ENCODE results near the gene SELENOV.
A peak's percentile ranks its signal among the peaks of the same experiment; 100 is the strongest.

The SELENOV gene

DNA sequence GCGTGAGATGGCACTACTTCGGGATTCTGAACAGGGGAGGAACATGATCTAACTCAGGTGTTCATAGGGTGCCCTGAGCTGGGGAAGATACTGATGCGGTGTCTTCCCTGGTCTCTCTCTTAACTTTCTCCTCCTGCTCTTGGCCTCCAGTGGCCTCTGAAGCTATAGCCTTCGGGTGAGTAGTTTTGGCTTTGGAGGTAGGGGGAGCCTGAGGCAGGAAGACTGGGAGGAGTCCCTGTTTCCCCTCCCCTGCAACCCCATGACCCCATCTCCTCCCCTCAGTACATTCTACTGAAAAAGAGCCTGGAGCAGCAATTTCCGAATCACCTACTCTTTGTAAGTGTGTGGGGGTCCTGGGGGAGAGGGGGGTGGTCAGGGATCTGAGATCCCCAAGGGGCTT, 3.5 kb downstream of the SELENOV start:
- no peak for DNase-seq
- Histone ChIP-seq H3K27ac (no peak overlapping the region), H3K36me3 (no peaks in the 10 kb centered on the region), H3K9me3 (ENCODE audit: severe bottlenecking) (no peaks in the 10 kb centered on the region), H3K27me3 (ENCODE audit: insufficient read depth, low read depth, severe bottlenecking) (no peaks in the 10 kb centered on the region), H3K4me3 (ENCODE audit: low read depth, low read length) (no peak overlapping the region)
- TF ChIP-seq CTCF (IDR thresholded peaks at IDR 0.05; ENCODE audit: low read depth, low read length), result no peak

GRCh38 chr19:39518975-39519374, 4.0 kb downstream of the SELENOV start:
- no peaks in the 10 kb centered on the region for H3K9me3 ChIP-seq (ENCODE audit: severe bottlenecking)
- H3K27ac ChIP-seq, result no peak overlapping the region
- H3K36me3 ChIP-seq, result no peaks in the 10 kb centered on the region
- no peak for DNase-seq
- TF ChIP-seq CTCF (IDR thresholded peaks at IDR 0.05; ENCODE audit: low read depth, low read length), result no peak
- H3K4me3 ChIP-seq (ENCODE audit: low read depth, low read length), result no peak overlapping the region
- H3K27me3 ChIP-seq (ENCODE audit: insufficient read depth, low read depth, severe bottlenecking), result no peaks in the 10 kb centered on the region

GRCh38 chr19:39520541-39521484, 5.9 kb downstream of the SELENOV start:
- H3K9me3 ChIP-seq (ENCODE audit: severe bottlenecking), result no peaks in the 10 kb centered on the region
- no peaks in the 10 kb centered on the region for H3K36me3 ChIP-seq
- no peak overlapping the region for H3K27ac ChIP-seq
- no peak overlapping the region for H3K4me3 ChIP-seq (ENCODE audit: low read depth, low read length)
- no peak for DNase-seq
- H3K27me3 ChIP-seq (ENCODE audit: insufficient read depth, low read depth, severe bottlenecking), result no peaks in the 10 kb centered on the region
- no peak for TF ChIP-seq CTCF (IDR thresholded peaks at IDR 0.05; ENCODE audit: low read depth, low read length)

GRCh38 chr19:39524495-39524894, 9.6 kb downstream of the SELENOV start:
- no peaks in the 10 kb centered on the region for H3K9me3 ChIP-seq (ENCODE audit: severe bottlenecking)
- H3K4me3 ChIP-seq (ENCODE audit: low read depth, low read length), result no peak overlapping the region
- peak; percentile 76 for DNase-seq
- no peaks in the 10 kb centered on the region for H3K27me3 ChIP-seq (ENCODE audit: insufficient read depth, low read depth, severe bottlenecking)
- no peak overlapping the region; the same call in 1 of the 2 replicates for H3K27ac ChIP-seq
- no peak for TF ChIP-seq CTCF (IDR thresholded peaks at IDR 0.05; ENCODE audit: low read depth, low read length)
- H3K36me3 ChIP-seq, result peaks cover 2% of the 10 kb centered on the region

GRCh38 chr19:39525205-39525604, 10.3 kb downstream of the SELENOV start:
- H3K27ac ChIP-seq, result no peak overlapping the region; the same call in 1 of the 2 replicates
- DNase-seq, result no peak
- TF ChIP-seq CTCF (IDR thresholded peaks at IDR 0.05; ENCODE audit: low read depth, low read length), result no peak
- H3K9me3 ChIP-seq (ENCODE audit: severe bottlenecking), result no peaks in the 10 kb centered on the region
- no peaks in the 10 kb centered on the region for H3K27me3 ChIP-seq (ENCODE audit: insufficient read depth, low read depth, severe bottlenecking)
- H3K4me3 ChIP-seq (ENCODE audit: low read depth, low read length), result no peak overlapping the region
- peaks cover 6% of the 10 kb centered on the region for H3K36me3 ChIP-seq

All from WERI-Rb-1 (cell line).